HK-2 (cell line): Measurements from ENCODE around the gene TREML2.

Source experiments
- DNase-seq: peaks from one replicate; pipeline ENCODE4 v3.0.0-alpha.2; 2018; ENCODE audit not compliant: unreplicated experiment

Gene TREML2

DNA sequence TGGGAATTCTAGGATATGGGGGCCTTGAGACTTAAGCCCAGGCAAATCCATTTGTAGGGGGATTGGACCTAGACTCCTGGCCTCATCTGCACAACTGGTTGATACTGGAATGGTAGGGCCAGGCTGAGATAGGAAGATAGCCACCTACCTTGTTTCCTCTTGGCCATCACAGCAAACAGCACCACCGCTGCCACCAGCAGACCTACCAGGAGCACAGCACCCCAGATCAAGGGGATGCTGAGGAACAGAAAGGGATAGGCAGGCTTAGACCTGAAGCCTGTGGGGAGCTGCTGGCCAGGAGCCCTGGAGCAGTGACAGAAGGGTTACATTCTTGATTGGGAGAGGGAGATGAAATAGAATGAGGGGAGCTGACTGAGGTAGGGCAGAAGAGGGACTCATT, 50.3 kb downstream of the TREML2 start:
- no peak for DNase-seq

- no peak for DNase-seq
These were observed 53.0 kb downstream of the TREML2 start for GRCh38 chr6:41147917-41148316.
